GM19043 (cell line): Measurements from ENCODE around the gene FLT1.

ENCODE experiments used
- ATAC-seq: cut with Tn5 transposase; IDR thresholded peaks from one replicate; pipeline ENCODE4 v1.9.1; 2021; ENCODE audit warnings: low read depth; ENCODE audit not compliant: unreplicated experiment

The FLT1 gene

DNA sequence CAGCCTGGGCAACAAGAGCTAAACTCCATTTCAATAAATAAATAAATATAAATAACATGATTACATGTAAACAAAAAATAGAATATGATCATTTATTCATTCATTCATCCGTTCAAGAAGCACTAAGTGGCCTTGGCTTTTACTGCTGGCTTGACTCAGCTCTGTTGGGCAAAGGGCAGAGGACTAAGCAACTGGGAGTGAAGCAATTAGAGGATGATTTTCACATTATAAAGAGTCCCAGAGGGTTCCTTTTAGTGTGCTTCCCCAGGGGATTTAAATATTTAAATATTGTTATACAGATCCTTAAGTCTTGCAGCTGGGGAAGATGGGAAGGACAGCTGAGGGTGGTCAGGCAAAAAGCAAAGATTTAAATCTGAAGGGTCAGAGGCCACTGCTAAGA is 34.9 kb upstream of the FLT1 start:
- ATAC-seq = no peak

DNA sequence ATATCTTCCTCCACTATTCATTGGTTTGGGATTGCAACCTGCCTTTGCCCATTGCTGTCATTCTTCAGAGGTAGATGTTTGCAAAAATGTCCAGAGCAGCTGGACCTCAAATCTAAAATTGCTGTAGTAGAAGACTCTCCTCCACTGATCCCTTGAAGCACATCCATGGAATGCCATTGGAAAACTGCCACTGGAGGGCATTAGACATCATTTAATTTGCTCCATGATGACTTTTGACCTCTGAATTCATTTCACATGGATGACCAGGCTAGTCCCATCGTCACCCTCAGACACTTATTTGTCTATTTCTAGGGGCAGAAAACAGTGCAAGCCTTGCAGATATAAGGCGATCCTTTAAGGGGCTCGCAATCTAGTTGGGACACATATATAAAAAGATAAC is 33.9 kb upstream of the FLT1 start:
- ATAC-seq = no peak

DNA sequence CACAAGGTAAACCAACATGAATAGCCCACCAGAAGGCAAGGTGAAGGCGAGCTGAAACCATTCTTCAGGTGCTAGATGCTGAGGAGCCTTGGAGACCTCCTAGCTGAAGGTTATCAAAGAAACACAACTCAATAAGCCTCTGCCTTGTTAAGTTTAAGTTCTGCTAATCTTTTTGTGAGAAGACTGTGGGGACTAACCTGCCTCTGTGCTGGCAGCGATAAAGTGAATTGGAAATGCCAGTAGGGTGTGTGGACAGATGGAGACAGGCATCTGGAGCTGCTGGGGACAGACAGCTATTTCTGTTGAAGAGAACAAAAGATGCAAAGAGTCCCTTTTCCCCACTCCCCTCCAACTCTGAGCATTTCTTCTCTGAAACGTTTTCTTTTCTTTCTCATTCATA is 33.5 kb upstream of the FLT1 start:
- ATAC-seq = no peak

DNA sequence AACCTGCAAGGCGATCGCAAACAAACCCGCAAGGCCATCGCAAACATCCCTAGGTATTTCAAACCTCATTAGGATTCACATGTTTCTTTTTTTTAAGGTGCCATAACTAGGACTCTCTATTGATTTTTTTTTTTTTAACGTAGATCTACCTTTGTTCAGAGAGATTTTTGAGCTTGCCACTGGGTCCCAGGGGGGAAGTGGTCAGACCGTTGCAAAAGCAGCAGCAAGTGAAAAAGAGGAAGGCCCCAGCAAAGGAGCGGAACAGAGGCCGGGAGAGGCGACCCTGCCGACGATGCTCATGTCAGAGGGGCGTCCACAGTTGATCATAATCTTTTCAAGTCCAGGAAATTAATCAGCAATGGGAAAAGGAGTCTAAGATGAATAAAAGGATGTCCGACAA is 32.7 kb upstream of the FLT1 start:
- no peak for ATAC-seq

DNA sequence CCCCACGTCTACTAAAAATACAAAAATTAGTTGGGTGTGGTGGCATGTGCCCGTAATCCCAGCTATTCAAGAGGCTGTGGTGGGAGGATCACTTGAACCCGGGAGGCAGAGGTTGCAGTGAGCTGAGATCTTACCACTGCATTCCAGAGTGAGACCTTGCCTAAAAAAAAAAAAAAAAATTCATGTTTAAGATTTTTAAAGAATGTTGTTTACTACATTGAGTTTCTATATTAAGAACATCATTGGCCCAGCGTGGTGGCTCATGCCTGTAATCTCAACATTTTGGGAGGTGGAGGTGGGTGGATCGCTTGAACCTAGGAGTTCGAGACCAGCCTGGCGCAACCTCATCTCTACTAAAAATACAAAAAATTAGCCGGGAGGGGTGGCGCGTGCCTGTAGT is 31.9 kb upstream of the FLT1 start:
- ATAC-seq = no peak

DNA sequence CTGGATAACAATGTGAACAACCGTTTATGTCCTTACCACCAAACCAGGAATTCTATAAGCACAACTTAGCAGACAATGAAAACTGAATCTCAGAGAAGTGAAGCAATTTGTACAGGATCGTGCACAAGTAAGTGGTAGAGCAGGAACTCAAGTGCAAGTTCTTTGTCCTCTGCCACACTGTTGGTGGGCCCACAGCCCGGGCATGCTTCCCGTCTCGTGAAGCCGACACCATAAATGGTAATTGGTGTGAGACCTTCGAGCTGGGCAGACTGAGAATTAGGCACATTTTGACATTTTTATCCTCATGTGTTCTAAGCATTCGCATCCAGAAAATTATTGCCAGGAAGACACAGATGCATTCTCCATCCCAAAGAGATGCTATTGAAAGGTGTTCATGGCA is 27.9 kb upstream of the FLT1 start:
- ATAC-seq = no peak

DNA sequence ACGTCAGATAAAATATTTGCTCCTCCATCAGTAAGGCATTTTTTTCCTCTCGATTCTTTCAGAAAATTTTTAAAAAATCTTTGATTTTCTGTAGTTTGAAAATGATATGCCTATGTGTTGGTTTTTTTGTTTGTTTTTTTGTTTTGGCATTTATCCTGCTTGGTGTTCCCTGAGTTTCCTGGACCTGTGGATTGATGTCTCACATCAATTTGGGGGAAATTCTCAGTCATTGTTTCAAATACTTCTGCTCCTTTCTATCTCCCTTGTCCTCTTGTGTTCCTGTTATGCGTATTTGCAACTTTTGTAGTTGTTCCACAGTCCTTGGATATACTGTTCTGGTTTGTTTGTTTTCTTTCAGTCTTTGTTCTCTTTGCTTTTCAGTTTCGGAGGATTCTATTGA is 18.8 kb upstream of the FLT1 start:
- no peak for ATAC-seq

DNA sequence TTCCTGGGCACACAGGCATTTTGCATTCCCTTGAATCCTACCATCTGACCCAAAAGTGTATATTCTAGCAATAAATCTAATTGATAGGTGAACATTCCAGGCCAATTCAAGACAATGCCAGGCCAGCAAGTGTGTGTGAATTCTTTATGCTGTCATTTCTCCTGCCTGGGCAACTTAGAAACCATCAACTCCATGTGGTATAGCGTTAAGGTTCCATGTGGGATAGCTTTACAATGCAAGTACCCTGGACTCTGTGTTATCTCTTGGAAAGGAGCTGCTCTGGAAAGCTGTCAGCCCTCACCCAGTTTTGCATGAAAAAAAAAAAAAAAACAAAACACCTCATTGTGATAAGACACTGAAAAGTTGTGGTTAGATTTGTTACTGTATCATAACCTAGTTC is 15.6 kb upstream of the FLT1 start:
- ATAC-seq = no peak

DNA sequence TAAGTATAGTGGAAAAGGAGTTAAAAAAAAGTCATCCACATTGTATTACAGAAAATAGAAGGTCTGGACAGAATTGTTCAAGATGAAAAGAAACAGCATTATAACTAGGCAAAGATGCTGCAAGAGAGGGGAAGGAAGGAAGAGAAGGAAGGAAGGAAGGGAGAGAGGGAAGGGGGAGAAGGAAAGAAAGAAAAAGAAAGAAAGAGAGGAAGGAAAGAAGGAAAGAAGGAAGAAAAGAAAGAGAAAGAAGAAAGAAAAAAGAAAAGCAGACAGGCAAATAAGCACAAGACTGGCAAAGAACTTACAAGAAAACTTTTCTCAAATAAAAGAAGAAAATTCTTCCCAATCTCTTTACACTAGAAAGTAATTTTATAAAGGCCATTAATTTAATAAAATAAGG is 15.1 kb upstream of the FLT1 start:
- ATAC-seq = no peak

DNA sequence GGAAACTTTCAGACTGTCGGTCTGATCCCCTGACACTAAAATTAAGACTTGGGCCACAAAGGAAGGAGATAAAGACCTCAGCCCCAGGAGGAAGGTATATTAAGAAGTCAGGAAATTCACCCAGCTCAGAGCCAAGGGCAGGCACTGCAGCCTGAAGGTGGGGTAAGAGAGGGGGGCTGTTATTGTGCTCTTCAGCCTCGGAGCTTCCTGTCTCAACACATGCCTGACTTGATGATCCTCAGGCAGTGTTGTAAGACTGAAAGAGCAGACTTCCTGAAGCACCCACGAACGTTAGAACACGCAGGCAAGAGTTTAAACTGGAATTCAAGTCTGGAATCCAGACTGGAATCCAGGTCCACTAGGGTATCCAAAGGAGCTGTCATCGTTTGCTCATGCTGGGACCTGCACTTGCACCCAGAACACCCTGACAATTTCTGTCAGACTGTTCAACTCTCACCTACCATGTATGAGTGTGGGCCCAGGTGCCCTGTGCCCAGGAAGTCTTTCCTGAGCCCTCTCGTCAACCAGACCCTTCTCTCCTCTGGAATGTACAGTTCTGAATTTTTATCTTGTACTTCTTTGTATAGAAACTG is 10.7 kb upstream of the FLT1 start:
- ATAC-seq = no peak

DNA sequence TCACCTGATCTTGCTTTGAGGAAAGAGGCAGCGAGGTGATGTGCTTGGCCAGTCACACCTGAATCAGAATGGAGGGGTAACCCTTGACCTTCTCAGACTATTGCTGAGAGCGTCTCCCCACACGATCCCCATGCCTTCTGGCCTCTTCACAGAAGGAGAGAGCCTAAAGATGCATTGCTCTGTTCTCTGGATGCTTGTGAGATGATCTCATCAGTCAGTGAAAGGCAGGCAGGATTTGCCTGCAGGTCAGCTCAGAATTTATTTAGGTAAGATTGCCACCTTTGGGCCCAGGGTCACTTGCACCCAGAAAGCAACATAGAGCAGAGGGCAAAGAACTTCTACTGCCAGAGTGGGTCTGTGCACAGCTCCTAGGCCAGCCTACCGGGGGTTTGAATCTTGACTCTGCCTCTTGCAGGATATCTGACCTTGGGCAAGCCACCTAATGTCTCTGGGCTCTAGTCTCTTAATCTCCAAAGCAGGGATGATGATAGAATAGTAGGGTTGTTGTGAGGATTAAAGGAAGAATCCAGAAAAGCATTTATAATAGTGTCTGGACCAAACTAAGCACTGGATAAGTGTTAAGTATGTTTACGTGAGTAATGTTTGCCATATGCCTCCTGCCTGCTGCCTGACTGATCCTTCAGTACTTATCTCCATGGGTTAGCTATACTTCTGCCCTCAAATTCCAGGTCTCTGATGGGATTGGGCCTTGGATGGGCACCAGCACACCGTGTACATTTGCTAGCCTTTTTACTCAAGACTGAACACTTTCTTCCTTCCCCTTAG is 8.4 kb upstream of the FLT1 start:
- no peak for ATAC-seq

DNA sequence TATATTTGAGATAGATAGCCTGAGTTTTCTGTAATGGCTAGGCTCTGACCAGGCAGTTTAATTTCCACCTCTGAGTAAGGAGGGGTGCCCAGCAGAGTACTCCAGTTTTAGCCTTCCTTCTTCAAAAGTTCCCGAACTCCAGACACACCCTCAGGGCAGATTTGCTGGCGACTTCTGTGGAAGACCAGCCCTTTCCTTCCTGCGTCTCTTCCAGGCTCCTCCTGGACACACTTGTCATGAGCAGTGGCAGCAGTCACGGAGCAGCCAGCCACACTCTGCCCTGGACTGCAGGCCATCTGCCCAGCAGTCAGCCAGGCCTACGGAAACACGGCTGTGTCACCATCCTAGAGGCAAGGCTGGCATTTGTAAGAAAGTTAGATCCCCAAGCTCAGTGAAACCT is 6.6 kb upstream of the FLT1 start:
- no peak for ATAC-seq

DNA sequence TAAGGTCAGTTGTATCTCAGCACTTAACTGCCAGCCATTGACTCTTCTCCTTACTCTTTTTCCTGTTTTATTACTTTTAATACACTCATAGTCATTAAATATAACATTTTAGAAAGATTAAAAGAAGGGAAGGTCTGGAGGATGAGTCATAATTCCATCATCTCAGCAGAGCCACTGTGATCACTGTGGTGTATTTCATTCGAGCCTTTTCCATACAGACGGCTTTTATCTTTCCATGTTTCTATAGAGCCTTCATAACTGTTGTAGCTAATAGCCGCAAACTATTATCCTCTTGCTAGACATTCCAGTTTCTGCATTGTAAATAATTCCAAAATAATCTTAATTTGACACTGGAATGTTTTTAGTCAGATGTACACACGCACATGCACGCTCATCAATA is 4.7 kb upstream of the FLT1 start:
- no peak for ATAC-seq

DNA sequence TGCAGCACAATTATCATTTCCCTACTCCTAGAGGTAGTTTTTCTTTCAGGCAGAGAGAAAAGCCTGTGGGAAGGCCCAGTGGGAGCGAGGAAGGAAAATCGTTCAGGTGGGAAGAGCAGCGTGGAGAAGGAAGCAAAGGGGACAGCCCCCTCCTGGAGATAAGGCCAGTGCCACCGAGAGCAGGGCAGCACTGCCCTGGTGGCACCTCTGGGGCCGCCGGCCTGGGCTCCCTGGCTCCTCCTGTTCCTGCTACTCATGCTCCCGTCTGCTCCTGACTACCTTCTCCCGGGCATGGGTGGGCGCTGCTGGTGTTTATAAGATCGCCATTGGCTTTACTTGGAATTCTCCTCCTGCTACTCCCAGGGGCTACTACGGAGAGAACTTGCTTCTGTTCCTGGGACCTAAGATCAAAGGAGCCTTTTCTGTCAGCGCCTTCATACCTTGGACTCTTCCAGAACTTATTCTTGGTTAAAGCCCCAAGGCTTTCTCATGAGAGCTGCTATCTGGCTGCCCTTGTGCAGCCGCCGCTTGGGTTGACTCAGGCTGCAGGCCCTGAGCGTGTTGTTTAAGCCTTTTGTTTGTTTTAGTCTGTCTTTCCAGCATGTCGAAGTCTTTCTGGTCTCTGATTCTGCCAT is 3.7 kb upstream of the FLT1 start:
- ATAC-seq = no peak

DNA sequence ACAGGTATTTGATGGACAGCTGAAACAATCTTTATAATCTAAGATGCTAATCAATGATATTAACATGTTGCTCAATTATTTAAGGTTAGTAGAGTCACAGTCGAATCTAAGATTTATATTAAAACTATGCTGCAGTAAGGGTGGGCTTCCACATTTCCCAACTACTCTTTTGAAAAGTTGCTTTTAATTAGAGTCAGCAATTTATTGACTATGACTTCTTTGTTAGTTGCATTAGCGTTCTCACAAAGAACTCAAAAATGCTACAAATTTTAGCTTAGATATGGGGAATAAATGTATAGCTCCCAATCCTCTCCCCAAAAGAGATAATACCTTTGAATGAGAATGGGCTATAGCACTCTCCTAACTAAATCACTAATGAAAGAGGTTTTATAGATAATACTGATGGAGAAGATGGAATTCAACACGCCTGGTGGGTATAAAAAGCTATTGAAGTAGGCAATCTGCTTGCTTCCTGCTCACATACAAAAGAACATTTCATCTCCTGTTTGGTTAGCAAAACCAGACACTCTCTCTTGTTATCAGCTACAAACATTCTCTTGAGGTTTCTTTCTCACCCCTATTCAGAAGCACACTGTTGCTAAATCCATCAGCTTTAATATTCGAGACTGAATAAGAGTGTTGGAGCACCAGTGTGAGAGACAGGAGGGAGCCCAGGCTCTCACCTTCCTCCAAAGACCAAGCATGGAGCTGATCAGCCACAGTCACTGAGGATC is 2.4 kb upstream of the FLT1 start:
- ATAC-seq = no peak

DNA sequence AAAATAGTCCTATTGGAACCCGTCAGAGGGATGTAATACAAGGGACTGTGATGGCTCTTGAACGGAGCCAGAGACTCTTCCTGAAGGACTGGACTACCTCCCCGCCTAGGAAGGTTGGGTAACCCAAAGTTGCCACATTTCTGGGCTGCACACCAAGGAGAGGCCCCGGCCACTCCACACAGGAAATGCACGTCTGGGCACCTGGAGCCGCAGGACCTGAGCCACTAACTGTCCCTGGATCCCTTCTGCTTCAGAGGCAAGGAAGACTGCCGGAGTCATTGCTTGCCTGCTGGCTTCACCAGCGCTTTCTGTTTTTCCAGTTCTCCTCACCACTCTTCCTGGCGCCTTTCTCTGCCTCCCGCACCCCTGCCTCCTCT is 1.2 kb upstream of the FLT1 start:
- ATAC-seq = no peak

DNA sequence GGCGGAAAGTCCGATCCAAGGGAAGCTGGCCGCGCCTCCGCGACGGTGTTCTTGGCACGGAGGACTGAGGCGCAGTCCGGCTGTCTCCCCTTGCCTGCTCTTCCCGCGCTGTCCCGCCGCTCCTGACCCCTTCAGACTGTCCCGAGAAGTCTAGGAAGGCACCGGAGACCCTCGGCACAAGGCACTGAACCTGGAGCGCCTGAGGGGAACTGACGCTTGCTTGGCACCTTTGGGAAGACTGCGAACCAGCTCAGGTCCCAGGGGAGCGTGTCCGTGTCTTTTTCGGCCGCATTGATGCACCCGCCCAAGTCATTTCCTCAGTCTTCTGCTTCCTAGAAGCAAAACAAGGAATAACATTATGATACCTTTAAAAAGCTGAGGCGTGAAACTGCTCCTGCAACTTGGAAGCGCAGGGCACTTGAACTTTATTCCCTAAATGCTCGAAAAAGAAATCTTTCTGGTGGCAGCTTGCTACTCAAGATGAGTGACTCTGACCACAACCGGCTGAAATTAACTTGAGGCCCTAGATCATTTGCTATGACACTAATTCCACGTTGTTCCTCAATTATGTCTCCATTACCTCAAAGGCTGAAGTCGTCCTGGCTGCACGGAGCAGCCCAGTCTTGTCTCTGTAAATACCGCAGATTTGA is 735 bp upstream of the FLT1 start:
- no peak for ATAC-seq

DNA sequence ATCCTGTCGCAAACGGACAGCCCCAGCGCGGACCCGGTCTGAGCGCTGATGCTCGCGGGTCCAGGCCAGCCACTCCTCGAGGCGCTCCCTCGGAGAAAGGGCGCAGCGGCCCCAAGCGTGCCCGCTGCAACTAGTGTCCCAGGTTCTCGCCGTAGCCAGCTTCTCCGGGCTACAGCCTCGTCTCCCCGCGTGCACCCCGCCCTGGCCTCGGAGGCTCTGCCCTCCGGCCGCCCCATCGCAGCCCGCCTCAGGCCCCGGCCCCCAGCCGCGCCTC is 487 bp downstream of the FLT1 start:
- no peak for ATAC-seq

DNA sequence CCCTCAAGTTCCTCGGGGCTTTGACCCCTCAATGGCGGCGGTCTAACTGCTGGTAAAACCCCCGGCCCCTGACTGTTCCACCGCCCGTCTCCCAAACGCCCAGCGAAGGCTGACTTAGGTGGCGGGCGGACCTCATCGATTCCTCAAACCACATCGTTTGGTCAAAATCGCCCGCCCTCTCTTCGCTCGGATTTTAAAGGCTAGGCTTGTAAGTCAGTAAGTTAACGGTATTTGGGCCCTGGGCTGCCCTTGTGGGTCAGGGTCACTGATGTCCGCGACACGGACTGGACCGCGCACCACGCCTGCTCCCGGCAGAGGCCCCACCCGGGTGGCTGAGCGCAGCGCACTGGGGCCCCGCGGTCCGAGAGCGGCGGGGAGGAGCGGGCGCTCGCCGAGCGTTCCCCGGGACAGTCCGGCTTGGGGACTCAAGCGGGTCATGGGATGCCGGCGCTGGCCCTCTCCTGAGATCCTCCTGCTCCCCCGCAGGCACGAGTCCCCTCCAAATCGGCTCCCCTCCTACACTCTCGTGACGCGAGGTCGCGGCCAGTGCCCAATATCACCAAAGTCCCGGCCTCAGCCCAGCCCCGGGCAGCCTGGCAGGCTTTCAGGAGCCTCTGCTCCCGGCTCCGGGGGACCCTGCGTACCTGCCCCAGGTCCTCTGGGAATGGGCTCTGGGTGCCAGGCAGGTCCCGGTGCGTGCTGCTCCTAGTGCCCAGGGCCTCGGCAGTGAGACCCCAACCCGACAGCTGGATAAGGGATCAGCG is 1.0 kb downstream of the FLT1 start:
- ATAC-seq = no peak

DNA sequence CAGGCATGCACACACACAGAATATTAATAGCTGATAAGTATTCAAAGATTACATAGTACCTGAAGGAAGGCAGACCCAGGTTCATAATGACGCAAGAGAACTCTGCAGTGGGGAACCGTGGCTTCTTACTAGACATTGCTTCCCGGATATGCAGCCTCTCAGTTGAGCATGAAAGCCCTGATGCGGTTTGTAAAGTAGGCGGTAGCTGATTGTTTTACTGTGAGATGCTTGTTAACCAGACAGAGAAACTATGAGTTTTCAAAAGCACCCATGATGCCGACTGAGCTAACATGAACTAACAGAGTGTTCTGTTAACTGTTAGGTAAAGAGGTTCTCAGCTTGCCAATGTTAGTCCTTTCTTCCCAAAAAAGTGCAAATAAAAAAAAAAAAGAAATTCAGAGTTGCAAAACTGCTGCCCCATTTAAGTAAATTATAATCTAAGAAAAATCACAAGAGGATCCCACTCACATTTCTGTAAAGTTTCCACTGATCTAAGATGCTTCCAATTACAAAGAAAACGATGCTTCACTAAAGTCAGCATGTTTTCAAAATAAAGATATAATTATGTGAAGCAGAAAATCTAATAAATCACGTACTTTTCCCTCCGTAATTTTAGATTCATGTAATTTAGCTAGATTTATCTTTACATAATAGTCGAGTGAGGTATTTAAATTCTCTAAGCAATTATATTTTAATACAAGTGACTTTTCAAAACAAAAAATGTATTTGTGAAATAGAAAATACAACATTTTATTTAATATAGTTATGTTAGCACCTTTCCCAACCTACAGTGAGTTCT is 2.2 kb downstream of the FLT1 start:
- no peak for ATAC-seq
